ENCODE data around the gene FBXW4.

Gene FBXW4

GRCh38 chr10:101563497-101564040 is 131.4 kb downstream of the FBXW4 start:
- no peak for DNase-seq

DNA sequence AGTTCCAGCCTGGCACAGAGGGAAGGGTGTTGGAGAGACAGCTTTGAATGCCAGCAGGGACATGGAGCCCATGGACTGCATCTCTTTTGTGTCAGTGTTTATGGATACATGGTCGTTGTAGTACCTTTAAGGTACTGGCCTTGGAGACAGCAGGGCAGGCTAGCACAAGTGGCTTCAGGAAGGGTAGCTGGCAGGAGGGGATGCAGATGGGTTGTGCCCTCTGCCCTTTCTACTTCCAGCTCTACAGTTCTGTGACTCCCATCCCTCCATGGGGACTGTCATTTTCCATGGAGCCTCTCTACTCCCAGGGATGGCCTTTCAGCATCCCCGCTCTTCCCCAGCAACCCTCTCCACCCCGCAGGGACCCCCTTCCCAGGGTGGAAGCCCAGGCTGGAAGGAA is 132.0 kb downstream of the FBXW4 start:
- DNase-seq = no peak

- no peak for DNase-seq
Observed at GRCh38 chr10:101562231-101562630, 132.7 kb downstream of the FBXW4 start.

- DNase-seq = no peak
Observed at GRCh38 chr10:101561068-101561915, 133.7 kb downstream of the FBXW4 start.

Data from activated T-cell treated with anti-CD3 and anti-CD28 coated beads, Interleukin-2, amount 50 U/mL, for 48 hours (primary cell).